Gastroesophageal sphincter (tissue), 3 donors: Measurements from ENCODE around the gene GAS2.
"Not testable (repeated sequence)": the region's sequence is repeated elsewhere in the genome, so short reads cannot be mapped to it uniquely, and the experiment has no call there.

Experiments
- POLR2AphosphoS5 ChIP-seq: sonication (generic); formaldehyde crosslinking; IDR thresholded peaks from one replicate; pipeline ENCODE4 v1.6.1; 2017; ENCODE audit warnings: antibody characterized with exemption
- TF ChIP-seq, protein P1 (sequence below), 4 experiments: fragments of 200-600 bp in 2 of 4; fragments of 450-650 bp in 2 of 4; sonication (generic) in 1 of 4; IDR thresholded peaks; one replicate each; pipeline ENCODE4 v1.5.1; 2017 to 2019; ENCODE audit warnings: antibody characterized with exemption in 4 of 4, mild to moderate bottlenecking in 2 of 4, moderate library complexity in 2 of 4

- TF ChIP-seq, protein P1, sequence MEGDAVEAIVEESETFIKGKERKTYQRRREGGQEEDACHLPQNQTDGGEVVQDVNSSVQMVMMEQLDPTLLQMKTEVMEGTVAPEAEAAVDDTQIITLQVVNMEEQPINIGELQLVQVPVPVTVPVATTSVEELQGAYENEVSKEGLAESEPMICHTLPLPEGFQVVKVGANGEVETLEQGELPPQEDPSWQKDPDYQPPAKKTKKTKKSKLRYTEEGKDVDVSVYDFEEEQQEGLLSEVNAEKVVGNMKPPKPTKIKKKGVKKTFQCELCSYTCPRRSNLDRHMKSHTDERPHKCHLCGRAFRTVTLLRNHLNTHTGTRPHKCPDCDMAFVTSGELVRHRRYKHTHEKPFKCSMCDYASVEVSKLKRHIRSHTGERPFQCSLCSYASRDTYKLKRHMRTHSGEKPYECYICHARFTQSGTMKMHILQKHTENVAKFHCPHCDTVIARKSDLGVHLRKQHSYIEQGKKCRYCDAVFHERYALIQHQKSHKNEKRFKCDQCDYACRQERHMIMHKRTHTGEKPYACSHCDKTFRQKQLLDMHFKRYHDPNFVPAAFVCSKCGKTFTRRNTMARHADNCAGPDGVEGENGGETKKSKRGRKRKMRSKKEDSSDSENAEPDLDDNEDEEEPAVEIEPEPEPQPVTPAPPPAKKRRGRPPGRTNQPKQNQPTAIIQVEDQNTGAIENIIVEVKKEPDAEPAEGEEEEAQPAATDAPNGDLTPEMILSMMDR (IDR thresholded peaks at IDR 0.05), result not testable (repeated sequence)
- TF ChIP-seq POLR2AphosphoS5, result not testable (repeated sequence)
These were observed 14.1 kb upstream of the GAS2 start for GRCh38 chr11:22652346-22652745.
